Natural killer cell treated with Interleukin-12 subunit alpha and Interleukin-12 subunit beta and Interleukin-15 and Interleukin-18, amount 100 ng/mL, for 72 hours (primary cell): ENCODE results near the gene ZRANB3. TPM values are rescaled to one million over a fixed set of nuclear protein-coding genes. Genes with fewer than 3 reads are reported as not detected.
A peak's percentile ranks its signal among the peaks of the same experiment; 100 is the strongest.

Experiments
- ATAC-seq, 2 donors: fragments of 150-1000 bp; cut with Tn5 transposase in 1 of 2; sonication (Bioruptor Pico), chemical (Tn5 transposase) in 1 of 2; 2 replicates each; pipeline ENCODE4 v1.10.0; 2021
- DNase-seq: peaks from one replicate; pipeline ENCODE4 v3.0.0; 2022; ENCODE audit warnings: low spot score
- H3K27ac Mint-ChIP-seq, 2 donors: 1 replicate in 1 of 2; 2 replicates in 1 of 2; pipeline ENCODE4 v1.8.0; 2022; ENCODE audit warnings: mixed read lengths in 2 of 2, mild to moderate bottlenecking in 1 of 2, moderate library complexity in 1 of 2
- H3K27me3 Mint-ChIP-seq, 2 donors: 1 replicate in 1 of 2; 2 replicates in 1 of 2; pipeline ENCODE4 v1.8.0; 2022; ENCODE audit warnings: mixed read lengths in 2 of 2
- H3K36me3 Mint-ChIP-seq: one replicate; pipeline ENCODE4 v1.8.0; 2022; ENCODE audit warnings: mixed read lengths
- H3K4me1 Mint-ChIP-seq, 2 donors: 1 replicate in 1 of 2; 2 replicates in 1 of 2; pipeline ENCODE4 v1.8.0; 2022; ENCODE audit warnings: low read depth in 2 of 2, mixed read lengths in 2 of 2, mild to moderate bottlenecking in 1 of 2
- H3K4me3 Mint-ChIP-seq: one replicate; pipeline ENCODE4 v1.8.0; 2022; ENCODE audit warnings: mixed read lengths
- H3K9me3 Mint-ChIP-seq: 2 replicates; pipeline ENCODE4 v1.8.0; 2022; ENCODE audit warnings: mixed read lengths
- total RNA-seq, 2 donors: library from RNA; stranded (reverse); gene quantifications; one replicate each; pipeline ENCODE4 v1.2.3, GENCODE V29; 2022

Gene ZRANB3
- total RNA-seq, 2 donors from 2014 or later: 7.0 to 13.8 TPM

DNA sequence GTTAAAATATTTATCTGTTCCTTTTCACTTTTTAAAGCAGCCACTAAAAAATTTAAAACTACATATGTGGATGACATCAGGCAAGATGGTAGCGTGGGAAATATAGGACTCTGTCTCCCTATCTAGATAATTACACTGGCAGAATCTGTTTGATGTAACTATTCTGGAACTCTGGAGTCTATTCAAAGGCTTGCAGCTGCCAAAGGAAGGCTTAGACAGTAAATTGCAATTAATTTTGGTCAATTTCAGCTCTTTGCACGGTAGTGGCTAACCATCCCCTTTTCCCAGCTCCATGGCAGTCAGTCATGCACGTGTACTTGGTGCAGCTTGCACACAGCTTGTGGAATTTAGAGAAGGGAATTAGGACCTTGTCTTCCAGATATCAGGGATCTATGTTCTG lies 343.7 kb downstream of the ZRANB3 start:
- H3K4me3 Mint-ChIP-seq: no peak overlapping the region
- no peak overlapping the region for H3K27ac Mint-ChIP-seq
- no peak for DNase-seq
- no peaks in the 10 kb centered on the region for H3K4me1 Mint-ChIP-seq
- H3K27me3 Mint-ChIP-seq: no peaks in the 10 kb centered on the region
- no peak for ATAC-seq
- peaks cover 3% of the 10 kb centered on the region for H3K9me3 Mint-ChIP-seq
- peaks cover 11% of the 10 kb centered on the region for H3K36me3 Mint-ChIP-seq

GRCh38 chr2:135186054-135186453 lies 345.0 kb downstream of the ZRANB3 start:
- DNase-seq: no peak
- H3K27ac Mint-ChIP-seq: no peak overlapping the region
- no peaks in the 10 kb centered on the region for H3K4me1 Mint-ChIP-seq
- H3K4me3 Mint-ChIP-seq: no peak overlapping the region
- ATAC-seq: no peak
- H3K27me3 Mint-ChIP-seq: no peaks in the 10 kb centered on the region
- H3K9me3 Mint-ChIP-seq: peaks cover 3% of the 10 kb centered on the region
- H3K36me3 Mint-ChIP-seq: peaks cover 11% of the 10 kb centered on the region

- H3K36me3 Mint-ChIP-seq: peaks cover 5% of the 10 kb centered on the region
- H3K4me3 Mint-ChIP-seq: no peak overlapping the region
- ATAC-seq: no peak
- no peaks in the 10 kb centered on the region for H3K4me1 Mint-ChIP-seq
- no peaks in the 10 kb centered on the region for H3K27me3 Mint-ChIP-seq
- DNase-seq: no peak
- H3K27ac Mint-ChIP-seq: no peak overlapping the region
- no peaks in the 10 kb centered on the region for H3K9me3 Mint-ChIP-seq
These were observed 347.2 kb downstream of the ZRANB3 start for GRCh38 chr2:135183822-135184221.

- H3K27me3 Mint-ChIP-seq: no peaks in the 10 kb centered on the region
- no peak for DNase-seq
- no peak overlapping the region for H3K27ac Mint-ChIP-seq
- no peaks in the 10 kb centered on the region for H3K4me1 Mint-ChIP-seq
- no peak for ATAC-seq
- no peak overlapping the region for H3K4me3 Mint-ChIP-seq
- H3K9me3 Mint-ChIP-seq: no peaks in the 10 kb centered on the region
- H3K36me3 Mint-ChIP-seq: no peaks in the 10 kb centered on the region
These were observed 348.4 kb downstream of the ZRANB3 start for GRCh38 chr2:135182601-135183000.

DNA sequence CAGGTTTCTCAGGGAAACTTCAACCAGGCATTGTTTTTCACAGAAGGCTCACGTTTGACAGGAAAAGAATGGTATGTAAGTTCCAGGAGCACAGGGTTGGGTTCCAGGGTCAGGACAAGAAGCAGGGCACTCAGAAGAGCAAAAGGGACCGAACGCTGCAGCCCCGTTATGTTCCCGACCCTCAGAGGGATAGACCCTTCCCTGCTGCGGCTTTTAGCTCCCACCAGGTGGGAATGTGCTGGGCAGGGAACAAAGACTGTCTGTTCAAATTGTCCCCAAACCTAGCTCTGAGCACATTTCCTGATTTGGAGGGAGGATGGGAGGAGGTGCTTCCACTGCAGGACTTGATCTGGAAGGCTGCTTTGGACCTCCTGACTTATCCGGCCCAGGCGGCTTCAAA lies 348.8 kb downstream of the ZRANB3 start:
- Mint-ChIP-seq H3K36me3 (peaks cover 1% of the 10 kb centered on the region), H3K4me1 (no peaks in the 10 kb centered on the region), H3K27me3 (no peaks in the 10 kb centered on the region), H3K9me3 (no peaks in the 10 kb centered on the region), H3K27ac (no peak overlapping the region), H3K4me3 (no peak overlapping the region)
- no peak for ATAC-seq
- DNase-seq: no peak

- H3K27ac Mint-ChIP-seq: no peak overlapping the region
- no peaks in the 10 kb centered on the region for H3K4me1 Mint-ChIP-seq
- no peaks in the 10 kb centered on the region for H3K9me3 Mint-ChIP-seq
- ATAC-seq (no peak), DNase-seq (no peak)
- no peak overlapping the region for H3K4me3 Mint-ChIP-seq
- H3K36me3 Mint-ChIP-seq: peaks cover 11% of the 10 kb centered on the region
- H3K27me3 Mint-ChIP-seq: no peaks in the 10 kb centered on the region
These were observed 351.3 kb downstream of the ZRANB3 start for GRCh38 chr2:135179689-135180088.

GRCh38 chr2:135175177-135175576 lies 355.8 kb downstream of the ZRANB3 start:
- Mint-ChIP-seq H3K4me1 (peaks cover 6 to 7% of the 10 kb centered on the region in 2 donors), H3K9me3 (no peaks in the 10 kb centered on the region), H3K27ac (no peak overlapping the region), H3K36me3 (peaks cover 11% of the 10 kb centered on the region), H3K27me3 (no peaks in the 10 kb centered on the region), H3K4me3 (no peak overlapping the region)
- no peak for ATAC-seq
- no peak for DNase-seq

- Mint-ChIP-seq H3K36me3 (peaks cover 11% of the 10 kb centered on the region), H3K9me3 (no peaks in the 10 kb centered on the region), H3K4me3 (no peak overlapping the region), H3K27me3 (no peaks in the 10 kb centered on the region), H3K4me1 (peaks cover 9 to 10% of the 10 kb centered on the region in 2 donors), H3K27ac (no peak overlapping the region)
- ATAC-seq (peak in 1 of 2 donors; percentile 36), DNase-seq (no peak)
These were observed 356.3 kb downstream of the ZRANB3 start for GRCh38 chr2:135174810-135175093.

DNA sequence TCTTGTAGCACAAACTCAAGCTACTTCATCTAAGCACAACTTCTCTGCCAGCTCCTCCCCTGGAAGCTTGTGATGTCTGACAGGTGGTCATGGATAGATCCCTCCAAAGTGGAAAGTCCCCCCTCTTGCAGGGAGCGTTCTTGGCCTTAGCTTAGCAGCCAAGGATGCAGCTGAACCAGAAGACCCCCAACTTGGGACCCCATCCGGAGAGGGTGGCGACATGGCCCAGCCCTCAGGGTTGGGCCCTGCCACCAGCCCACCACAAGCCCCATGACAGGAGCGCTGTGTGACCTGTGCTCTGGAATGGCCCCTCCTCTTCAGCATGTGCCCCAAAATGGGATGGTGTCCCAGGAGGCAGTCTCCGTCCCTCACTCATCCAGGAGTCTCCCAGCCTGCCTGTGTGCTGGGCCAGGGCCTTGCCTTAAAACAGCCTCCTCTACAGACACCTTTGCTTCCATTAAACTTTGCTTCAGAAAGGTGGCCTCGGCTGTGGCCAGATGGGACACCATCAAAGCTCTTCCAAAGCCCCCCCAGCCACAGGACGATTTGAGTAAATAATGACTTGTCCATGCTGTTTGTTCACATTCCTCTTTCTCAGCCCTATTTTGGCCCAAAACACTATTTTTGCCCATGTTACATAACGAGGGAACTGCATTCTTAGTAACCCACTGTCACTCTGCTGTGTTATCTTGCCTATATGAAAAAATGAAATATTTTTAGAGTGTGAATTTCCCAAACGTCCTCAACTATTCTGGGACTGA lies 356.8 kb downstream of the ZRANB3 start:
- ATAC-seq (no peak), DNase-seq (no peak)
- H3K9me3 Mint-ChIP-seq: no peaks in the 10 kb centered on the region
- H3K27ac Mint-ChIP-seq: no peak overlapping the region
- H3K27me3 Mint-ChIP-seq: no peaks in the 10 kb centered on the region
- no peak overlapping the region for H3K4me3 Mint-ChIP-seq
- H3K4me1 Mint-ChIP-seq: peaks cover 9 to 10% of the 10 kb centered on the region in 2 donors
- H3K36me3 Mint-ChIP-seq: peaks cover 15% of the 10 kb centered on the region

DNA sequence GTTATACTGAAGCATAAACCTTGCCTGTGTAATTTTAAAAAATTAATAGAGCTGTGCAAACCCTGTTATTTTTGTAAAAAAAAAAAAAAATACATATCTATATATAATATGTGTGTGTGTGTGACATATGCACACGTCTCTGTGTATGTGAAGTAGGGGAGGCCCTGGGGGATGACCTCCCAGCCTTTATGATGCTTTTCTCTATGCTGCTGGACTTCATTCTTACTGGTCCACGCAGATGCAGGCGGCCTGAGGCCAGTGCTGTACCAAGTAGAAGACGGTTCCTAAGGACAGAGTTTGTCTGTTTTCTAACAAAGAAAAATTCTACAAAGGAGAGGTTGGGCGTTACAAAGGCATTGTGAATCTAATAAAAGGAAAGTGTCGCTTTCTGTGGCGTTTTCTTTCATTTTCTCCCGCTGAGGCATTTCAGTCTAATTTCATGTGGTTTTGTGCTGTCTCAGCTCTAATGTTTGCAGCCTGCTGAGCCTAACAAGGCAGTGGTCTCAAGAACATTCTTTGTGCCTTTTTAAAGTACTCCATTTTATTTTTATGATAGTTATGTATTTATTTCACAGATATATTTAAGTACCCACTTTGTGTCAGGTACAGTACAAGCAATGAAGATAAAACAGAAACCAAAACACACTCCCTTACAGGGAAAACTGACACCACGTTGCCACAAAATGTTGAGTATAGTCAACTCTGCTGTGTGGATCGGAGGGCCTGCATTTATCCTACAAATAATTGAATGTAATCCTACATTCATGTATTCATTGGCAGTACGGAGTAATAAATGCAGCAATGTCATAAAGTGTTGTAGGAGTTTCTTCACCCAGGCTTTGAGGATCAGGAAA lies 360.9 kb downstream of the ZRANB3 start:
- H3K27ac Mint-ChIP-seq: no peak overlapping the region
- ATAC-seq (peak in 1 of 2 donors; percentile 36), DNase-seq (no peak)
- H3K9me3 Mint-ChIP-seq: no peaks in the 10 kb centered on the region
- H3K4me1 Mint-ChIP-seq: peaks cover 9 to 10% of the 10 kb centered on the region in 2 donors
- peak overlapping the region; percentile 77 for H3K4me3 Mint-ChIP-seq
- H3K36me3 Mint-ChIP-seq: peaks cover 13% of the 10 kb centered on the region
- no peaks in the 10 kb centered on the region for H3K27me3 Mint-ChIP-seq

DNA sequence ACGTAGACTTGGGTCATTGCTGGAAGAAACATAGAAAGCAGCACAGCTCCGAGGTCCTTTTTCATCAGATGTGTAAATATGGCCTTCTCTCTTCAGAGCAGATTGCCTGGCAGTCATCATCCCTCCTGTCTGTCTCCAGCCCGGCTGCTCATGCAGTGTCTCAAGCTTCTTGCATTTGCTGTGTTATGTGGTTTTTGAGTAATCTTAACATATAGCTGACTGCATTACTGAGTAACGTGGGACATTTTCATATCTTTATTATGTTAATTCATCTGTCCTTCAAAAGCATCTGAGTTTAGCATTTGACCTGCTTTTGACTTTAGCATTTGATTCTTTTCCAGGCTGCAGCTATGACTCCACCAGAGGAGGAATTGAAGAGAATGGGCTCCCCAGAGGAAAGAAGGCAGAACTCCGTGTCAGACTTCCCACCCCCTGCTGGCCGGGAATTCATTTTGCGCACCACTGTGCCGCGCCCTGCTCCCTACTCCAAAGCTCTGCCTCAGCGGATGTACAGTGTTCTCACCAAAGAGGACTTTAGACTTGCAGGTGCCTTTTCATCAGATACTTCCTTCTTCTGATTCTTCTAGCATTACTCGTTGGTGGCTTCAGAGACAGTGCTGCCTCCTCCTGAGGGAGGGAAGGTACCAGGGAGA lies 362.7 kb downstream of the ZRANB3 start:
- no peak for DNase-seq
- no peak for ATAC-seq
- Mint-ChIP-seq H3K9me3 (no peaks in the 10 kb centered on the region), H3K4me3 (no peak overlapping the region), H3K36me3 (peaks cover 13% of the 10 kb centered on the region), H3K4me1 (peaks cover 9 to 10% of the 10 kb centered on the region in 2 donors), H3K27ac (no peak overlapping the region), H3K27me3 (no peaks in the 10 kb centered on the region)

DNA sequence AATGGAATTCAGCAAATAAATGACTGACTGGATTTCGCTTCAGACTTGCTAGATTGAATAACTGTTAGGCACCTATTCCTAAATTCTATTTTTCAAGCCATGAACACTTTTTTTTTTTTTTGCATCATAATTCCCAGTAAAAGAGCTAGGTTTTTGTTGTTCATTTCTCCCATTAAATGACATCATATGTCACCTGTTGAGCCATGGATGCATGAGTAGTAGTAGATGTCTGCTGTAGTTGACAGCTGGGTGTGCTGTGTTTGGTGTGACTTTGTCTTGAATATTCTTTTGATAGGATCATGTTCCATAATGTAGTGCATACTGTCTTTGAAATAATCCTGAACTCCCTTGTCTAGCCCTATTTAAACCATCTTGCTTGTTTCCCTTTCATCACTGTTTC lies 363.7 kb downstream of the ZRANB3 start:
- Mint-ChIP-seq H3K4me1 (peaks cover 9 to 10% of the 10 kb centered on the region in 2 donors), H3K9me3 (no peaks in the 10 kb centered on the region), H3K27me3 (no peaks in the 10 kb centered on the region), H3K4me3 (no peak overlapping the region), H3K36me3 (peaks cover 13% of the 10 kb centered on the region), H3K27ac (no peak overlapping the region)
- ATAC-seq: no peak
- DNase-seq: no peak

DNA sequence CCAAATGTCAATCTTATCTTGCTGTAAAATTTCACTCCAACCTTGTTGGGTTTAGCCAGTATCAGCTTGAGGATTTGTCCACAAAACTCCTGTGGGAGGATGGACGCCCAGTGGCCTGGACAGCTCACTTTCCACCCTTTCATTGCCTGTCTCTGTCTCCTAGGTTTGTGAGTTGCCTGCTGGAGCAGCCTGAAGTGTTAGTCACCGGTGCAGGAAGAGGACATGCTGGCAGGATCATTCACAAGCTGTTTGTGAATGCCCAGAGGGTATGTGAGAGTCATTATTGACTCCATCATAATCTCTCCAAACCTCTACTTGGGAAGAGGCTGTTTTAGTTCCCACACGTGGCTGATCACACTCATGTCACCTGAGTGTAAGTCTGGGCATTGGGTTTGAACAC lies 366.6 kb downstream of the ZRANB3 start:
- Mint-ChIP-seq H3K27me3 (no peaks in the 10 kb centered on the region), H3K36me3 (peaks cover 14% of the 10 kb centered on the region), H3K9me3 (no peaks in the 10 kb centered on the region), H3K4me3 (no peak overlapping the region), H3K4me1 (no peaks in the 10 kb centered on the region), H3K27ac (no peak overlapping the region)
- ATAC-seq (no peak), DNase-seq (no peak)

DNA sequence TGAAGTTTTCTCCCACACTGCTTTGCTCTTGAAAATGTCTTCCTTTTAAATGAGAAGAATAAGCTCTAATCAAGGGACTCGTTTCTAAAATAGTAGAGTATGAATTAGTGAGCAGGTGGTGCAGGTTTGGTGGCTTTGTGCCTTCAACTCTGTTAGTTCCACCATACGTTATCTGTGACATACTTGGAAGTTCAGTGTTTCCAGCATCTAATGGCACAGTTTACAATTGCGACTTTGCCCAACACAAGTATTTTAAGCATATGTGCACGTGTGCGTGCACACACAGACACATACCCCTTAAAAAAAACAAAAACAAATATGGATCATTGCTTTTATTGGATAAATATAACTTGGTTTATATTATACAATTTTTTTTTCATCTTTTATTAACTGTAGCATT lies 367.1 kb downstream of the ZRANB3 start:
- Mint-ChIP-seq H3K4me1 (no peaks in the 10 kb centered on the region), H3K4me3 (no peak overlapping the region), H3K36me3 (peaks cover 9% of the 10 kb centered on the region), H3K27ac (no peak overlapping the region), H3K27me3 (no peaks in the 10 kb centered on the region), H3K9me3 (no peaks in the 10 kb centered on the region)
- no peak for DNase-seq
- no peak for ATAC-seq
